ENCODE measurements around the gene SLC4A5.
"Not testable (repeated sequence)": the region's sequence is repeated elsewhere in the genome, so short reads cannot be mapped to it uniquely, and the experiment has no call there.

Gene SLC4A5

DNA sequence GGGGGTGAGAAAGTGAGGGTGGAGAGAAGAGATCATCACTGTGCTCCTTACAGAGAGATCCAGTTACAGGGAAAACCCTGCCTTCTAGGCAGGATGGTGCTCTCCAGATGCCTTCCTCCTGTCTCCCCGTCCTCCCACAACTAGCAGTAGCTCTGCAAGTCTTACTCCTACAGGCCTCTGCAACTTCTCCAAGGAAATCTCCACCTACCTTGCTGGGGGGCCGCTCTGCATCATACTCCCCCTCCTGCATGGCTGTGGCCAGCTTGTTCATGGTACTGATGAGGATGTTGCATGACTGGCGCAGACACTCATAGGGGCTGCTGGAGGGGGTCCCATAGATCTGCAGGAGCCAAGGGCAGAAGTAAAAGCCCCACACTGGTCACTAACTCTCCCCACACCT is 22.8 kb upstream of the SLC4A5 start:
- DNase-seq, result no peak

DNA sequence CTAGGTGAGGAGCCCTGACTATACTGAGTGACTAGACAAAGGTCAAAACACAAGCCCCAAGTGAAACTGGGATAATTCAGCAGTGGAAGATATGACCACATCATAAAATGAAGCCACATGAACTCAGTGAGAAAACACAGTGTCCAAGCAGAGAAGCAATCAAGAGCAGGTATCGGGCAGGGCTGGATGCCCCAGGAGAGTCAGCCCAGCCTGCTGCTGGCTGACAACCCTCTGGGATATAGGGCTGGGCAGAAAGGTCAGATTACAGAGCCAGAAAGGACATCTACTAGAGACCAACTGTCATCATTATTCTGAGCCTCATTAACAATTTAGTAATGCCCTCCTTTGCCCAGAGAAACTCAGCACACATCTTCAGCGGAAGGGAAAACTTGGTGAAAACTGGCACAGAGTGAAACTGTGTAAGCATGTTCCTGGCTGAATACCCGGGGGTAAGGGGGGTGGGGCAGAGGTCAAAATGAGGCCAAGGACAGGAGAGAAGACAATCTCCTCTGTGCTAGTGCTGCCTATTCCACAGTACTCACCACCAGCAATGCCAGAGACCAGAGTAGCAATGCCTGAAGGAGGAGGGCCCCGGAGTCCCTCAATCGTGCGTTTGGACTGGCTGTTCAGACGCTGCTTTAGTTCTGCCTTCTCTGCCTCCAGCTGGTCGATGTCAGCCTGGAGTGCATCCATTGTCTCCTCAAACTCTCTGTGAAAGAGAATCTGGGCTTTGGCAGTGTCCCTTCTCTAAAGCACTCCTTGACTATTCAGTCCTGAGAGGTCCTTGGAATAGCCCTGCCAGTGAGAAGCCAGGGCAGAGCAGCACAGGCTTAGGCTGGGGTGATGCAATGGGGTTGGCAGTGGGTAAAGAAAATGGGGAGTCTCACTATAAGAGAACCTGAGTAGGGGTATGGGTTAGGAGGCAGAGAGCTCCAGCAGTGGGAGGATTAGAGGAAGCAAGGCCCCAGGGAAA is 21.6 kb upstream of the SLC4A5 start:
- no peak for DNase-seq

DNA sequence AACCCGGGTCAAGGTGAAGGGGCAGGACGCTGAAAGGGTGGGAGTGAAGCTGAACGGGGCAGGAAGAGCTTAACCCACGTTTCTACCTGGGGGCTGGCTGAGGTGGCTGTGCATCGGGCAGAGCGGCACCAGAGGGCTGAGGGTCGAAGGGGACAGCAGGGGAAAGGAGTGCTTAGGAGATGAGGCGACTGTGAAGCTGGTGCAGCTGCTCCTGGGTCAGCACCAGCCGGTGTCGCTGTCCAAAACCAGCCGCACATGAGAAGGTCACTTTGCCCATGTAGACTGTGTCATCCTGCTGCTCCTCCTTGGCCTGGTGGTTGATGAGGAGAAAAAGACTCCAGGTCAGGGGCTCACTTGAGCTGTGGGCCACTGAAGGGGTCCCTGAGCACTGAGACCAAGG is 18.1 kb upstream of the SLC4A5 start:
- DNase-seq, result no peak

DNA sequence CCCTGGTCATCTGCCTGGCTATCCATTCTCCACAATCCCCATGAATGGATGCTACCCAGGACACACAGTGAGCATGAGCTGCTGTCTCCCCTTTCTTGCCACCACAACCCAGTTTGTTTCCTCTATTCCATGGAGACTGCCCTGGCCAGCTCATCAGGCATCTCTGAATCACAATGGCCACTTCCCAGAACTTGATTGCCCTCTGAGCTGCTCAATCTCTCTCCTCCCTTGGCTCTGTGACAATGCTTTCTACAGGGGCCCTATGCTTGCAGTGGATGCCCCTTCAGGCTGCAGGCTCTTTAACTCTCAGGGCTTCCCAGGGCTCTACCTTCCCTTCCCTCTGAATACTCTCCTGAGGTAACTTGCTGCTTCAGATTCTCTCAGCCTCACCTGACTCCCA is 14.4 kb upstream of the SLC4A5 start:
- DNase-seq, result no peak

DNA sequence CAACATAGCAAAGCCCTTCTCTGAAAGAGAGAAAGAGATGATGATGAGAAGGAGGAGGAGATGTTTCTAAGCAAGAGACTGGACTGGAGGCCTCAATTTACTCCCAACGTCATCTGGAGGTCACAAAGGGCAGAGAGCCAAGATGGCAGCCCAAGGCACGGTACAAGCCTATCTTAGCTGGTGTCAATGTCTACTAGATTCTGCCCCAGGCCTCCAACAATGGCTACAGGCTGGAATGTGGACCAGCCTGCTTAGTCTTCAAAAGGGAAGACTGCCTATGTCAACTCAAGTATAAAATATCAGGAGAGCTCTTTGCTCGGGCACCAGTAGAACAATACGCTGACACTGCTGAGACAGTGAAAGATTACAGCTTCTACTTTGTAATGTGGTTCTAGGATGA is 6.7 kb upstream of the SLC4A5 start:
- no peak for DNase-seq

DNA sequence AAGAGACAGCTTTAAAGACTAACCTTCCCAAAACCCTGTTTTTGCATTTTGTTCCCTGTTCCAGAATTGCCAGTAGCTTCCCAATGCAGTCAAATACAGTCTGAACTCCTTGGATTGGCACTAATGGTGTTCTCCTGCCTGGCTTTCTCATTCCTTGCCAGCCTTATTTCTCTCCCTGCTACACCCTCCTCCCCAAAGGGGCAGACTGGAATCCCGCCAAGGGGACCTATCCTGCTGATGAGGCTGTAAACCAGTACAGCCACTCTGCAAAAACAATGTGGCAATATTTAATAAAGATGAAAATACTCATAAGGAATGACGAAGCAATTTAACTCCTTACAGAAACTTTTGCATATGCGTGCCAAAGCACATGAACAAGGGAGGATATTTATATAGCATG is 4.5 kb upstream of the SLC4A5 start:
- no peak for DNase-seq

DNA sequence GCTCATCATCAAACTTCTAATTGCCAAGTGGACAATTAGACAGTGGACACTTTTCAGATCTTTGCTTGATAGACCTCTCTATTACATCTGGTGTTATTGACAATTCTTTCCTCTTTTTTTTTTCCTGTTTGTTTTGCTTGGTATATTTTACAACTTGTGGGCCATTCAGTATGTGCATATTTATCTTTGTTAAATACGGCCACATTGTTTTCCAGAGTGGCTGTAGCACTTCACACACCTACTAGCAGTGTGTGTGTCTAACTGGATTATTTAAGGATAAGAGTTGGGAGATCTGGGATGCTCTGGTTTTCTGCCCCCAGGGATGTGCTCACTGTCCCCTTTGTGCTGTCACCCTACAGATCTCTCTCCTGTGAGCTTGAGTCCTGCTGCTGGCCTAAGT is 4.1 kb upstream of the SLC4A5 start:
- DNase-seq, result no peak

DNA sequence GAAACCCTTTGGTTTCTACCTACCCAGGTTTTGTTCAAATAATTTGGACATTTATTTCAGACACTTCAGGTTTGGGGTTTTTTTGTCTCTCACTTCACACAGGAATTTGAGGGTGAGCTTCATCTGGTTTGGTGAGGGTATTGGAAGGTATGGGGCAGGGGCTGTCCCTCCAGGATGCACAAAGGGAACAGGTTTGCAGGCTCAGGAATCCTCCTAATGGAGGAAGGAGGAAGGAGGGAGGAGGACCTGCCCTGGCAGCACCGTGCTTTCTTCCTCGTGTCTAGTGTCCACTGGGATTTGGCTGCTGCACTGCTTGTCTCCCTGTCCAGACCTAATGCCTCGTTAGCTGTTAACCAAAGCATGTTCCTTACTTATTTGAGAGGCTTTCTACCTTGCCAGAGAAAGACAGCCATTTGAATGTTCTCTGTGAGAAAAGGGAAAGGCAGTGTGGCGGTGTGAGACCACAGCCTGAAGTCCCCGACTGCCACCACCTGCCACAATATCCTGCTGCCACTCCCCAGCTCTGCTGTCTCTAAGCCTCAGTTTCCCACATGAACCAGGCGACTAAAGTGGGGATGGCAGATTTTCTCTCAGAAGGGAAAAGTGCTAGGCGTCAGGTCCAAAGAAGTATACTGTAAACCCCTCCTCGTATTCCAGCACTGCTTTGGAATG is 2.2 kb upstream of the SLC4A5 start:
- no peak for DNase-seq

DNA sequence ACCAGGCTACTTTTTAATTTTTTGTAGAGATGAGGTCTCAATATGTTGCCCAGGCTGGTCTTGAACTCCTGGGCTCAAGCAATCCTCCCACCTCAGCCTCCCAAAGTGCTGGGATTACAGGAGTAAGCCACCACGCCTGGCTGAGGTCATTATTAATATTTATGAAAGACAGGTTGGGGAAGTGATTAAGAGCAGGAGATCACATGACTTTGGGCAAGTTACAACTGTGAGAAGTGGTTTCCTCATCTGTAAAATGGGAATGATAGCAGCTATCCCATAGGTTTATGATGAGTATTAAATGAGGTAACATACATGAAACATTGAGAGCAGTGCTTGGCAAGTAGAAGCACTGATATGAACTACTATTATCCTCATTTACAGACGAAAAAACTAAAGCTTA is 7.0 kb downstream of the SLC4A5 start:
- not testable (repeated sequence) for DNase-seq

DNA sequence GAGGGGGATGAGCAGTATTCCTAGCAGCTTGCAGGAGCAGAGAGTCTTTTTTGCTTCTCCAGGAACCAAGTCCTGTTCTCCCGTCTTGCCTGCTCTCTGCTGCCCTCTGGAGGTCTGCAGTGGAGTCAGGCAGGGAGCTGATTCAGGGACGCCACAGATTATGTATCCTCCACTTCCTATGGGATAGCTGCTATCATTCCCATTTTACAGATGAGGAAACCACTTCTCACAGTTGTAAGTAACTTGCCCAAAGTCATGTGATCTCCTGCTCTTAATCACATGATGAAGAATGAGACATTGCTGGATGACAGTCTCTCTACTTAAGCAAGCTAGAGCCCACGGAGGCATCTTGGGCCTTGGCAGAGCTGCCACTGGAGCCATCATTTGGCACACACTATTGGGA is 8.3 kb downstream of the SLC4A5 start:
- peak; percentile 65 for DNase-seq

DNA sequence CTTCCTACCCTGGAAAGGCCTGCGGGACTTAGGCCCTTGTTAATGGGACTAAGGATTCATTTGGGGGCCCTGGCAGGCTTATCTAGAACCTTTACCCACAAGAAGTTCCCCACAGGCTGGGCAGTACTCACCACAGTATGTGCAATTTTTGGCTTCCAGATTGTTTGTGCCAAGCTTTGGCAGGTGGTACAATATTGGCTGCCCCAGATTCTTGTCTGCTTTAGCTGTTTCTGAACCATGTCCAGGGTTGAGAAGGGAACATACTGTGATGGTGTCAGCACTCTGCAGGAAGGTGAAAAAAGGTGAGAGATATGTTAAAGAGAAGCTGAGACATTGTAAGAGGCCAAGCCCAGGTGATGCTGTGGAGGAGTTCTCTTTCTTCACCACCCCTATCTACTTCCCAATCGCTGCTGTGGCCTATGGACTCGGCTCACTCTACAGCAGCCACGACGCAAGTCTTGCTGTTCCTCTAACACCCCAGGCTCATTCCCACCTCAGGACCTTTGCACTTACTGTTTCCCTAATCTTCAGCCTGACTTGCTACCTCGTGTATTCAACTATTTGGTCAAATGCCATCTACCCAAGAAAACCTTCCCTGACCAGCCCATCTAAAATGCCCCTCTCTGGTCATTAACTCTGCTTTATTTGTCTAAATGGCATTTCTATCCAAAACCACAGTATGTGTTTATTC is 9.2 kb downstream of the SLC4A5 start:
- DNase-seq, result no peak

DNA sequence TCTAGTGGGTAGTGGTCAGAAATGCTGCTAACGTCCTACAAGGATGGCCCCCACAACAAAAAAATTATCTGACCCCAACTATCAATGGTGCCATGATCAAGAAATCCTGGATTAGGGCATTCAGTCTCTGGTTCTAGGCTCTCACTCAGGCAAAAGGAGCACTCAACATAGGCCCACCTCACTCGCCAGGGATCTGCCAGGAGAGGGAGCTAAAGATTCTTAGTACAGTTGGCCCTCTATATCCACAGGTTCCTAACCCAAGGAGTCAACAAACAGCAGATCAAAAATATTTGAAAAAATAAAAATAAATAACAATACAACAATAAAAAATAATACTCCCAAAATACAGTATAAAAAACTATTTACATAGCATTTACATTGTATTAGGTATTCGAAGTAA is 10.0 kb downstream of the SLC4A5 start:
- DNase-seq, result no peak

DNA sequence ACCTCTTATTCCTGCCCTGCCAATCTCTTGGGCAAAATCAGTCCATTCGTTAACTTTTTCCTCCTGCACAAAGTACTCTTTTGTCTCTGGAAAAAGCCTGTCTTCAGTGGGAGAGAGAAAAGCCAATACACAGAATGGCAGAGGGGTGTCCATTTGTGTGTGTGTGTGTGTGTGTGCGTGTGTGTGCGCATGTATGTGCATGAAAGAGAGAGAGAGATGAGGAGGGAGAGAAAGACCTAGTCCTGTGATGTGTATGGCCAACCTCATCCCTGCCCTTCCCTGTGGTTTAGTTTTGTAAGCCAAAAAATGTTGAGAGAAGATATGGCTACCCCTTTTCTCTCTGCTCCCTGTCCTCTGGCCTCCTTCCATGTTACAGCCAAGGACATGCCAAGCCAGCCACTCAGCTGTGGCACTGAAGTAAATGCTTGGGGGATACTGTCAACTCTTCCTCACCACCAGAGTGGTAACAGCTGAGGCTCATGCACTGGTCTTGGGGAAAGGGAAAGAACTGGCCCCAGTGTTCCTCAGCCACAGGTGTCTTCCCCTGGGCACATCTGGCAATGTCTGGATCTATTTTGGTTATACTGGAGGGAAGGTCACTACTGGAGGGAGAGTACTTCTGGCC is 10.6 kb downstream of the SLC4A5 start:
- DNase-seq, result no peak

DNA sequence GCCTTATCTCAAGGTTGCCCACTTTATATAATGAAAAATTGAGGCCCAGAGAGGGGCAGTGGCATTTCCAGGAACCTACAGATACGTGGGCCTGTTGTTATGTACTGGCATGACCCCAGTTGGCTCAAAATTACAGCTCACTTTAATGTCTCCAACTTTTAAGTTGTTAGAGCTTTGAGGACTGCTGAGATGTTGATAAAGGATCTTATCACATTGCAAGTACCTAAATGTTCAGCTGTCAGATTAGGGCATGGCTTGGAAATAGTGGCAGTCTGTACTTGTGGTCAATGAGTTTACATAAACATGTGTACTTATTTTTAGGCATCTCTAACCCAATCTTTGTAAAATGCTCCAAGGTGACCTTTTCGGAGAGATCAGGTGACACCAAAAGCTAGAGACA is 14.6 kb downstream of the SLC4A5 start:
- DNase-seq, result no peak

DNA sequence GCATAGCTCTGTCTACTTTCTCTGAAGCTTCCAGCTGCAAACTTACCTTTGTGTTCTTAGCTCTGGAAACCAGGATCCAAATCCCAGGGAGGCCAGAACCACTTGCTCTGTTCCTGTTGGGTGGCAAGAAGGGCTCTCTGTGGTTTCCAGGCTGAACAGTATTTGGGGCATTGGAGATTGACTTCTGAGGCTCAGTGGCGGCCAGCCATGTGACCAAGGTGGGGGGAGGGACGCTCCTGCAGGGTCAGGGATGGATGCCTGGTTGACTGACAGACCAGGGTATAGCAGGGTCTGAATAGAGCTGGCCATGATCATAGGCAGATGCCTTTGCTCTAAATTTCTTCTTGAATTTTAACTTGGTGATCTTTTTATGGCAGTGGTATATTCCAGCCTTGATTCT is 15.1 kb downstream of the SLC4A5 start:
- DNase-seq, result no peak

DNA sequence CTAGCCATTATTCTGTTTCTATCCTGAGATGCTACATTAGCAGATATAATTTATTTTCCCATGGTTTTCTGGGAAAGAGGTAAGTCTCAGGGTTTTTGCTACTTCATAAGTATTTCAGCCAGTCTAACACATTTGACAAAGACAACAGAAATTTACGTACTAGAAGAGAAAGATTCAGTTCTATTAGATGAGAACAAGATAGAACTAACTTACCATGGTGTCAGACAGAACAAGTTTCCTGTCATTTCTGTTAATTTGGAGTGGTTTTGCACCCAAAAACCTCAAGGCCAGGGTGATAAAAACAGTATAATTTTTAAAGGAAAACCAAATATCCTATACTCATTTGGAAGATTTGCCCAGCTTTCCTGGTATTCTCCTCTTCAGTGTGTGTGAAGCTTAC is 15.6 kb downstream of the SLC4A5 start:
- DNase-seq, result no peak

DNA sequence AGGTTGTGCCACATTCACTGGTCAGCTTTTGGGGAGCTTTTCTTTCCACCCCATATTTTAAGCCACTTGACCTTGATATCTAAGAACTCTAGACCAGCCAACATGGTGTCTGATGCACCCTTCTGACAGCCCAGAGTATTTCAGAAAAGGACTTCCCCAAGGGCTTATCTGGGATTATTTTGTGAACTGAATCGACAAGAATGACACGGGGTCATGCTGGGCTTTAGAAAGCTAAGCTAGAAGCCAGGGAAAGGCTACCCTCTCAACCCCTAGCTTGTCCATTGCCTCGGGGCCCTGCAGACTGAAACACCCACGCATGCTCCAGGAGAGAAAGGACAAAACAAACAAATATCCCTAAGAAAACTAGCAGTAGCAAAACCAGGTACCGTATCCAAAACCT is 16.0 kb downstream of the SLC4A5 start:
- no peak for DNase-seq

DNA sequence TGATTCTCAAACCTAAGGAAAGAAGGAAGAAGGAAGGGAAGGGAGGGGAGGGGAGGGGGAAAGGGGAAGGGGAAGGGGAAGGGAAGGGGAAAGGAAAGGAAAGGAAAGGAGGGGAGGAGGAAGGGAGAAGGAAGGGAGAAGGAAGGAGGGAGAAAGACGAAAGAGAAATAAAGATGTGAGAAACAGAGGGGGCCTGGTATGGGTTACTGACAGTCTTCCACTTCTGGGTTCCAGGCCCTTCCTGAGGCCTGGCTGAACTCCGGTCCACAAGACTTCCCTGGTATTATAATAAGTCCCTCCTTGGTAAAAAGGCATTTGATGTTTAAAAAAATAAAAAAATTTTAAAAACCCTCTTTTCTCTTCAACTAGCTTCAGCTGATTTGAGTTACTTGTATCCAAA is 17.4 kb downstream of the SLC4A5 start:
- no peak for DNase-seq

DNA sequence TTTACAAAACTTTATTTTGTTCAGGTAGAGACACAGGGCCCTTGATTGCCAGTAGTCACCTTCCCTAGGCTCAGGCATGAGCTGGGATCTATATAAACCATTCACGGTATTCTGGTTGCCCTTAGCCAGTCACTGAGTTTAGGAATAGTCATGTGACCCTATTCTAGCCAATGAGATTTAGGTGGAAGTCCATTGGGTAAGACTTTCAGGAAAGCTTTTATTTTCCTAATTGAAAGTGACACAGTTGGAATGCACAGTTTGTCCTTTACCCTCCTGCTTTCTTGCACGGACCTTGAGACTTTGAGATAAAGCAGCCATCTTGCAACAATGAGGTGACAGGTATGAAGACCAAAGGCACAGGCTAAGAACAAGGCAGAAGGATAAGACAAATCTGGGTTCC is 21.5 kb downstream of the SLC4A5 start:
- DNase-seq, result no peak

DNA sequence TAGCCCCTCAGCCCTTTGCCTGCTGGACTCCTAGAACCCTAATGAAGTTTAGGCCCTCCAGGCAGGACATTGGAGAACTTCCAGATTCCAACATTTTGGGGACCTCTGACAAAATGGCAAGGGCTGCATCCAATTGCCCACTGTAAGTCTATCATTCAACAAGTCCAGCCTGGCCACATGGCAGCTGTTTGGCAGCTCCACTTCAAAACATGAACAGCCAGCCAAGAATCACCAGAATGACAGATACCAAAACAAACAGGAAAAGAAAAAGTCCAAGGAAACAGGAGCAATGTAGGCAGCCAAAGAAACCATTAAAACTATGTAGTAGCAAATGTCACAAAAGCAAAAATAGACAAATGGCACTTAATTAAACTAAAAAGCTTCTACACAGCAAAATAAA is 25.5 kb downstream of the SLC4A5 start:
- no peak for DNase-seq

DNA sequence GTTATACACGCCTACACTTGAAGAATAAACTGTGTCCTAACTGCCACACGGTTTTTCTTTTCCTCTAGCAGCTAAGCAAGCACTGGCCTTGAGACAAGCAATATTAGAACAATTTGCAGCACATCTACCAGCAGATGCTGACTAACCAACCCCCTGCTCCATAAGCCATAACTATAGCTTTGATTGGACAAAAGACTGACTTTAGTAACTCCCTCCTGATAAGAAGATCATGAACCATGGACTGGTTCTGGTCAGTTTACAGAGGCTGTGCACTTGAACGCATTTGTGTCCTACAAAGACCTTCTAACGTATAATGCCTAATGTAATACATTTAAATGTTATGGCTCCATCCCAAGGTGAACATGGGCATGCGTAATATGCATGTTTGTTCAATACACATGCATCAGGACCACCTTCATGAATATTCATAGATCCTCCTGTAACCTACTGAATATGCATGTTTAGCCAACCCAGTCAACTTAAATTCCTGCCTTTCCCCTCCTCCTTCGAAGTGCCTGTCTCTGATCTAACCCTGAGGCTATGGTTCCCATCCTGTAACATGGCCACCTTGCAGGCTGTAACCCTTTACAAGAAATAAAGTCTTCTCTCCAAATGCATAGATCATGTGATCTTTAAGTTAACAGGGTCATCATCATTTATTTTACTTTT is 26.5 kb downstream of the SLC4A5 start:
- no peak for DNase-seq

DNA sequence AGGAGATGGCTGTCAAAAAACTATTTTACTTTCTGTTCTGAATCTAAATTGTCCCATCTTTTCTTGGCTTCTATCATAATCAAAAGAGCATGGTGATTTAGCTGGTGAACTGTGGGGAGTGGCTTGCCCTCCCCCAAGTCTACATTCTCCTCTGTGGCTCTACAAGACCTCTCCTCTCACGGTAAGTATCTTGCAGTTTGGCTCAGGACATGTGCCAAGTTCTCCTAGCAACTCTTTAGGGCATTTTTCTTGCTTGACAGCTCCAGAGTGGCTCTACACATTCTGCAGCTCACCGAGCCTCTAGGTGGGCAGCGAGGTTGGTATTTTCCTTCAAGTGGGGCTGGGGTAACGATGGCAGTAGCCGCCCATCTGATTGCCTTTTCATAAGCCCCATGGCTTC is 29.1 kb downstream of the SLC4A5 start:
- DNase-seq, result no peak

DNA sequence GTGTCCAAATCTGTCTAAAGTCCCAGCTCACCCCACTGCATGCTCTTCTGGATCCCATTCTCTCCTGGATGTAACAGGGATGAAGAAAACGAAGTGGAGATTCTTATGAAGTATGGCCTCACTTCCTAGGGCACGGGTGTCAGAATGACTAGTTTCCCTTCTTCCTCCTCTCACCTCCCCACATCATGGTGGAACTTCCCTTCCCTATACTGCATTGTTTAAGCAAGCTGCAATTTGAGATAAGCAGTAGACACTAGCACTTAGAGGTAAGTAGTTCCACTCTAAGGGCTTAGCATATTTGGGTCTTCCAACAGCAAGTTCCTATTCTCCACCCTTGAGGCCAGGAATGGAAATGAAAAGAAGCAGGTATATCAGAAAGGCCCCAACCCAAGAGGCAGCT is 29.7 kb downstream of the SLC4A5 start:
- DNase-seq, result no peak
